ENCODE data around the gene ALPP.
"Not testable (repeated sequence)": the region's sequence is repeated elsewhere in the genome, so short reads cannot be mapped to it uniquely, and the experiment has no call there.

ALPP gene

DNA sequence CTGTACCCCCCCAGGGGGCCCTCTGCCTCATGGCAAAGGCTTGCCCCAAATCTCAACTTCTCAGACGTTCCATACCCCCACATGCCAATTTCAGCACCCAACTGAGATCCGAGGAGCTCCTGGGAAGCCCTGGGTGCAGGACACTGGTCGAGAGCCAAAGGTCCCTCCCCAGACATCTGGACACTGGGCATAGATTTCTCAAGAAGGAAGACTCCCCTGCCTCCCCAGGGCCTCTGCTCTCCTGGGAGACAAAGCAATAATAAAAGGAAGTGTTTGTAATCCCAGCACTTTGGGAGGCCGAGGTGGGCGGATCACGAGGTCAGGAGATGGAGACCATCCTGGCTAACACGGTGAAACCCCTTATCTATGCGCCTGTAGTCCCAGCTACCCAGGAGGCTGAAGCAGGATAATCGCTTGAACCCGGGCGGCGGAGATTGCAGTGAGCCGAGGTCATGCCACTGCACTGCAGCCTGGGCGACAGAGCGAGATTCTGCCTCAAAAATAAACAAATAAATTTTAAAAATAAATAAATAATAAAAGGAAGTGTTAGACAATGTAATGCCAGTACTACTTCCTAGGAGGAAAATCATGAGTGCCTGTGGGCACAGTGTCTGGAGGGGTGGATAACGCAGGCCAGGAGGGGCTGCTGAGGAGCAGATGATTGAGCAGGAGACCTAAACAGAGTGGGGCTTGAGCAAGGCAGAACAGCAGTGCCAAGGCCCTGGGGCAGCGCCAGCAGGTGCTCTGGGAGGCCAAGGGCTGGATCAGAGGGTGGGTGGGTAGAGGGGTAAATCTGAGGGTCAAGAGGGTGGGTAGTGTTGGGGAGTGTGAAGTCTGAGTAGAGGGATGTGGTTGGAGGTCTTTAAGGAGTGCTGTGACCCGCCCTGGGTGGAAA lies 4.0 kb downstream of the ALPP start:
- DNase-seq: no peak

DNA sequence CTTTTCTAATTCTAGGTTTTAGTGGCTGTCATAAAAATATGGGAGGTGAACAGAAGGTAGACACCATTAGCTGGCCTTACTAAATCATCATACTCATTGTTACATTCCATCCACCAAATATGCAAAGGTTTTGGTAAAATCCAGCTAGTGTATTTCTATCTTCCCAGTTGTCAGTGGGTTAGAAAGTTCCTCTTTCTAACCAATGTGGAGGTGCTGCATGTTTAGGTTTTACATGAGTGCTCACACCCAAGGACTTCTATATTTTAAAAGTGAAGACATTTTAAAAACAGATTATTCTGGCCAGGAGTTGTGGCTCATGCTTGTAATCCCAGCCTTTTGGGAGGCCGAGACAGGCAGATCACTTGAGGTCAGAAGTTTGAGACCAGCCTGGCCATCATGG lies 5.9 kb downstream of the ALPP start:
- no peak for DNase-seq

DNA sequence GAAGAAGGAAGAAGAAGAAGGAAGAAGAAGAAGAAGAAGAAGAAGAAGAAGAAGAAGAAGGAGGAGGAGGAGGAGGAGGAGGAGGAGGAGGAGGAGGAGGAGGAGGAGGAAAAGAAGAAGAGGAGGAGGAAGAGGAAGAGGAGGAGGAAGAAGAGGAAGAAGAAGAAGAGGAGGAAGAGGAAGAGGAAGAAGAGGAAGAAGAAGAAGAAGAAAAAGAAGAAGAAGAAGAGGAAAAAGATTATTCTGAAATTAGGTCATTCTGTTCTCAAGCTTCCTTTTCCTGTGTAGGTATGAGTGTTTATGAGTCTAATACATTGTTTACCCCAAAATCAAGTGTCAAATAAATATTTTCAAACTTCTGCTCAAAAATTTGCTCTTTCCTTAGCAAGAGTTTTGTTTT lies 6.5 kb downstream of the ALPP start:
- DNase-seq: not testable (repeated sequence)

DNA sequence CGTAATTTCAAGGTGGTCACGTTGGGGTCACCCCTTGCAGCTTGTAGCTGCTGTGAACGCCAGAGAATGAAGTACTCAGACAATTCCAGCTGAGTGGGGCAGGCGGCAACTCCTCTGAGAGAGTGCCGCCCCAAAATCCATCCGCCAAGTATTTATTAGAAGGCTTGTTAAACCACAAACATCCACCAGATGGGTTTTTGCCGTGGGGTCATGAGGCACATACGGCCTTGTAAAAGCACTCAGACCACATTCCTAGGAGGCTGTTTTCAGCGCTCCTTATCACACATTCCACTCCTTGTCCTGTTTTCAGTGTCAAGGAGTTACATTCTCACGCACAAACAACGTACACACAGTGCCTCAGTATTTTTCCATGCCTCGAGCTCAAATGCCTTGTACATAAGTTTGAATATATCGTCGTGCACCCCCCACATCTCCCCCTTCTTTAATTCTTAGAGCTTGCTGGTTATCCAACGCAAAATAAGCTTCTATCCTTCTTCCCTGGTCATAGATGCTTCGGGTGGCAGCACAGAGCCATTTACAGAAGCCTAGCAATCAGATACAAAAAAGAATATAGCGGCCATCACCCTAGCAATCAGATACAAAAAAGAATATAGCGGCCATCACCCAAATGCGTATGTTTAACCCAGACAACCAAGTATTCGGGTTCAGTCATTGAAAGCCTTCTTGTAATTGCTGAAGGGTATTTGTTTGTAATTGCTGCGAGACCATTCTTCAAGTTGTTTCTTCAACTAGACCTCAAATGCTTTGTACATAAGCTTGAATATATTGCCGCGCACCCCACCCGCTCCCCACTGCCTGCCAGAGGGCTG lies 7.3 kb downstream of the ALPP start:
- no peak for DNase-seq

DNA sequence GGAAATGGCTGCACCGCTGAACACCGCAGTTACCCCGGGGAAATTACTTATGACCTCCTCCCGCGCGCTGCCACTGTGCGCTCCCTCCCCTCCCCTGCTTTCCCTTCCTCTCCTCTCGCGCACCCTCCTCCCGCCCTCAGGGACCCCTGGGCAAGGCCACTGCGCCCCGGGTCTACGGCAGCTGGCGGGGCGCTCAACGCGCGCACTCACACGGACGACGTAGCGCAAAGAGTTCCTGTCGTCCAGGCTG lies 7.9 kb downstream of the ALPP start:
- no peak for DNase-seq

DNA sequence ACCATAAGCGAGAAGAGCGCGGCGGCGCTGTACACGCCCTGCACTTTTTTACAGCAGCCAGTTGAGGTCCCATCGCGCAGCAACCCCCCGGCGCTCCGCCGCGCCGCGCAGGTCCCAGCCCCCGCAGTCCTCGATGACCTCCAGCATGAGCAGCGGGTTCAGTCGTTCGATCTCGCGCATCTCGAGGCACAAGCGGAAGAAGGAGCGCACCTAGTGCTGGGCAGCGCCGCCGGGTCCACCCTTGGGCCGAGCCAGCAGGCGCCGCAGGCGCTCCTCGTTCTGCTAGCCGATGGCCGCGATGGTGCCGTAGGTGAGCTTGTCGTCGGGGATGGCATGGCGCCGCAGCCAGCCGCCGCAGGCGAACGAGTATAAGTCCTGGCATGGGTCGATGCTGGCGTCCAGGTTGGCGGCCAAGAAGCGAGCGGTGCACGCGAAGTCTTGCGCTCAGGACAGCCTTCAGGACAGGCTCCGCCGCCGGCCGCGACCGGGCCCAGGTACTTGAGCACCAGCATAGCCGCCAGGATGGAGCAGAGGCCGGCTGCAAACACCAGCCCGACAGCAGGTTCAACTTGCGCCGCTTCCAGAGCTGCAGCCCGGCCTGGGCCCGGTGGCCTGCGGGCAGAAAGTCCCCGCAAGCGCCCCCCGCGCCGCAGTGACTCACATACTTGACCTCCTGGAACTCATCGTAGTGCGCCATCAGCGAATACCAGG lies 8.3 kb downstream of the ALPP start:
- no peak for DNase-seq

DNA sequence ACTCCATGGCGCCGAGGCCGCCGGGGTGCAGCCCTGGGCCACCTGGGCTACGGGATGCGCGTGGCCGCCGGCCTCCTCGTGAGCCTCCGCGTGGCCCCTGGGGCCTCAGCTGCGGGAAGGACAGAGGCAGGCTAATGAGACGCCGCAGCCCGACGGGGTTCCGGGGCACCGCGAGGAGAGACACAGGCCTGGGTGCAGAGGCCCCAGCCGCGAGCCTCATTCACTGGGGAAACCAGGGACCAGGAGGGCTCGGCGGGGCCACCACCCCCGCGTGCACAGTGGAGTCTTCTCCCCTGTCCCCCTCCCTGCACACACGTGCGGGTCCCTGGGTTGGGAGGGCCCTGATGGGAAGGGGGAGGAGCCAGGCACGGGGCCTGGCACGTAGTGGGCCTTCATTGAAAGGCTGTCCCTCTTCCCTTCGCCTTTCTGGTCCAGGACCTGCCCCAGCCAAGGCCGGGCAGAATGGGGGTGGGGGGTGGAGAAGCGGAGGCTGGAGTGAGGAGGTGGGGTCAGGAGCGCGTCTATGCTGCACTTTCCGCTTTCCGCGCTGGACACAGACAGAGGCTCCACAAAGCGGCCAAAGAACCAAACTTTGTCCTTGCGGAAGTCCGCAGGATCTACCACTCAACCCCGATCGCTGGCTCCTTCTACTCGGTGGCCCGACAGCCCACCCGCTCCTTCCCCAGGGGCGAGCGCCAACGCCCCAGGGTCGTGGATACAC lies 9.1 kb downstream of the ALPP start:
- DNase-seq: no peak

DNA sequence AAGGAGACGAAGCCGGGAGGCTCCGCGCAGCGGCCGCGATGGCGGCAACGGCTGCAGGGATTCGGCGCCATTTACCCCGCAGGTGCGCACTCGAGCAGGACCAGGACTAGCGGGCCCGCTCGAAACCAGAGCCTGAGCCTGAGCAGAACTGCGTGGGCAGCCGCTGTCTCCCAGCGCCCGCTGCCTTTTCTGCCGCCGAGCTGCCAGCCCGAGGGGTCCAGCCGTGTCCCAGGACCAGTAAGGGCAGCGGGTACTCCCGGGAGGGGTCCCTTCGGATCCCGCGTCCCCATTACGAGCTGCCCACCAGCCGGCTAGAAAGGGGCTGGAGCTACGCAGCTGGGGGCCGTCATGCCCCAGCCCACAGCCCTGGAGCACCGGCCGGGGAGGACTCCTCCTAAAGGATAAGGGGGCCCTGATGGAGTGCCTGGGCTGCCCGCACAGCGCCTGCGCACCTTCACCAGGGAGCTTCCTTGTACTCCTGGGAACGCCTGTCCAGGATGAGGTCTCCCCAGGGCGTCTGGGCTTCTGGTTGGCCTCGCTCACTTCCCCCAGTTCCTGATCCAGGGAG lies 9.9 kb downstream of the ALPP start:
- DNase-seq: no peak

DNA sequence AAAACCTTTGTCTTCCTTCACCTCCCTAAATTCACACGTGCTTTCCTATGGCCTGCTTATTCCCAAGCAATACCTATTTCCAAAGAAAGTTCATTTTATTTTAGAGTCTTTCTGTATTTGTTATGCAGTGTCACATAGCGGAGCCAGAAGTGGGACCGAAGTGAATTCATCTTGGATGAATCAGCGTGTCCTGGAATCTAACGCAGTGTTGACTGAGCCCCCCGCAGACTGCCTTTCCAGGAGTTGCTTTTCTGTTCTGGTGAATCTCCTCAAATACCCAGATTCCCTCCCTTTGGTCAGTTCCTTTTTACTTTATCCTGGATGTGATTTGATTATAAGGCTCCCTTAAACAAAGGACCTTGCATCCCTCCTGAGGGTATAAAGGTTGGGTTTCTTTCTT lies 10.8 kb downstream of the ALPP start:
- no peak for DNase-seq

DNA sequence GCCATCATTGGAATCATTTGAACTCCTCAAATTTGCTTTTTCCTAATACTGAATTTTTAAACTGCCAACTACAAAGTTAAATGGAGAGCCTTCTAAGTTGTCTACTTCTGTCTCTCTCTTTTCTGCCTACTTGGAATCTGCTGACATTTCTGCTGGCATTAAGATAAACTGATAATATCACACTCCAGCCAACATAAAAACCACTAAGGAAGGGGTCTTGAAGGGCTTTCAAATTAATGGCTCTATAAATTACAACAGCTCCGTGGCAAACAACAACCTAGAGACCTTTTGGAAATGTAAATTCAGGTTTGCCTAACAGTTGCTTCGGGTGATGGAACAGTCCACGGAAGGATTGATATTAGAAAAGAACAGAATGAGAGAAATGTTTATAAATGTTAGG lies 12.1 kb downstream of the ALPP start:
- DNase-seq: no peak

DNA sequence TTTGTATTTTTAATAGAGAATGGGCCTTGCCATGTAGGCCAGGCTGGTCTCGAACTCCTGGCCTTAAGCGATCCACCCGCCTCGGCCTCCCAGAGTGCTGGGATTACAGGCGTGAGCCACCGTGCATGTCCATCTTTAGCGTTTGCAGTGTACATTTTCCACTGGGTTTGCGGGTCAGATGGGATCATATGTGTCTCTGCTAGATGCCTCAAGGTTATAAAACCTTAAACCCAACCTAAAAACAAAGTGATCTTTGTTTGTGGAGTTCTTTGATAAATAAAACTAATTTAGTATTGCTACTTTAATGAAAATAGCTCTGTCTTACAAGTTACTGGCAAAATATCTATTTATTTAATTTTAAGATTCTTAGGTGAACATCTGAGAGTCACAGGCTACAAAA lies 15.0 kb downstream of the ALPP start:
- no peak for DNase-seq

DNA sequence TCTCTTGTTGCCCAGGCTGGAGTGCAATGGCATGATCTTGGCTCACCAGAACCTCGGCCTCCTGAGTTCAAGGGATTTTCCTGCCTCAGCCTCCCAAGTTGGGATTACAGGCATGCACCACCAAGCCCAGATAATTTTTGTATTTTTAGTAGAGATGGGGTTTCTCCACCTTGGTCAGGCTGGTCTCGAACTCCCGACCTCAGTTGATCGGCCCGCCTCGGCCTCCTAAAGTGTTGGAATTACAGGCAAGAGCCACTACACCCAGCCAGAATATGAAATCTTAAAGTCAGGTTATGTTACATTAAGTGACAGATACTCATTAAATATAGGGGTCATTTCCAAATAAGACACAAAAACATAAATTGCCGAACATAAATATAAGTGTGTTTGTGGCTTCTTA lies 15.9 kb downstream of the ALPP start:
- DNase-seq: not testable (repeated sequence)

DNA sequence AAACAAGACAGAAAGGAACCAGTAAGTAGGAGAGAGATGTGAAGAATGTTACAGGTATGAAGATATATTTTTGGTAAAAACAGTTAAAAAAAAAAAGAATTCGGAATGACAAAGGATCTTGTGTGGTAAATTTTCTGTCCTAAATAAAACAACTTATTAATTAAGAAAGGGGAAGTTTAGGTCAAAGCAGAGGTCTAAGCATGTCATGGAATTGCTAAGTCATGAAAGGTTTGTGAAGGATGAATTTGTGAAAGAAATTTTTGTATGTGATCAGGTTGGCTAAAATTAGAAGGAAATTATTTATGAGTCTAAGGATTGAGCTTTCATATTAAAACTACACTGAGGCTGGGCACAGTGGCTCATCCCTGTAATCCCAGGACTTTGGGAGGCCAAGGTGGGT lies 17.0 kb downstream of the ALPP start:
- DNase-seq: no peak

DNA sequence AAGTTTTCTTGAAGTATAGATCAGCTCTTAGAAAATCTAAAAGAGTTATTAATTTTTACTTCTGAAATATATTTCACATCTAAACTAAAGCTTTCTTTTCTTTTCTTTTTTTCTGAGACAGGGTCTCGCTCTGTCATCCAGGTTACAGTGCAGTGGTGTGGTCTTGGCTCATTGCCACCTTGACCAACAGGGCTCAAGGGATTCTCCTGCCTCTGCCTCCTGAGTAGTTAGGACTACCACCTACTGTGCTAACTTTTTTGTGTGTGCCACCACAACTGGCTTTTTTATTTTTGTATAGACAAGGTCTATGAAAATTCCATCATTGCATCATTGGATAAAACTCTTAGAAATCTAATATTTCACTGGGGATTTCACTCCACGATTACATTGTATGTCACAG lies 18.1 kb downstream of the ALPP start:
- DNase-seq: no peak

DNA sequence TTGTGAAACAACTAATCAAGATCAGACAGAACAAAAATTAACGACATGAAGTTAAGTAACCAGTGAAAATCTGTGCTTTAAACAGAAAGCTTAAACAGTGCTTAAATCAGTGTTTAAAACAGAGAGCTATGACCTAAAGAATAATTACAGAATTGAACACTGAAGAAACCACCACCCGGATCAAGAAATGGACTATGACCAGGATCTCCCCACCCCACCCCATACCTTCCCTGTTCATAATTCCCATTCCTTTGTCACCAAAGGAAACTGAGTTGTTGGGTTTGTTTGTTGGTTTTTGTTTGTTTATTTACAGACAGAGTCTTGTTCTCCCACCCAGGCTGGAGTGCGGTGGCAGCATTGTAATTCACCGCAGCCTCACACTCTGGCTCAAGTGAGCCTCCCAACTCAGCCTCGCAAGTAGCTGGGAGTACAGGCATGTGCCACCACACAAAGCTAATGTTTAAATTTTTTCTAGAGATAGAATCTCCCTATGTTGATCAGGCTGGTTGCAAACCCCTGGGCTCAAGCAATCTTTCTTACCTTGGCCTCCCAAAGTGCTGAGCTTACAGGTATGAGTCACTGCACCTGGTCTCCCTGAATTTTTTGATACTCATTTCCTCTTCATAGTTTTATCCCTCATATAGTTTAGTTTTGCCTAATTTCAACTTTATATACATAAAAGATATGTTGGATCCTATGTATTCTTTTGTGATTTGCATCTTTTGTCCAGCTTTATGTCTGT lies 19.9 kb downstream of the ALPP start:
- no peak for DNase-seq

DNA sequence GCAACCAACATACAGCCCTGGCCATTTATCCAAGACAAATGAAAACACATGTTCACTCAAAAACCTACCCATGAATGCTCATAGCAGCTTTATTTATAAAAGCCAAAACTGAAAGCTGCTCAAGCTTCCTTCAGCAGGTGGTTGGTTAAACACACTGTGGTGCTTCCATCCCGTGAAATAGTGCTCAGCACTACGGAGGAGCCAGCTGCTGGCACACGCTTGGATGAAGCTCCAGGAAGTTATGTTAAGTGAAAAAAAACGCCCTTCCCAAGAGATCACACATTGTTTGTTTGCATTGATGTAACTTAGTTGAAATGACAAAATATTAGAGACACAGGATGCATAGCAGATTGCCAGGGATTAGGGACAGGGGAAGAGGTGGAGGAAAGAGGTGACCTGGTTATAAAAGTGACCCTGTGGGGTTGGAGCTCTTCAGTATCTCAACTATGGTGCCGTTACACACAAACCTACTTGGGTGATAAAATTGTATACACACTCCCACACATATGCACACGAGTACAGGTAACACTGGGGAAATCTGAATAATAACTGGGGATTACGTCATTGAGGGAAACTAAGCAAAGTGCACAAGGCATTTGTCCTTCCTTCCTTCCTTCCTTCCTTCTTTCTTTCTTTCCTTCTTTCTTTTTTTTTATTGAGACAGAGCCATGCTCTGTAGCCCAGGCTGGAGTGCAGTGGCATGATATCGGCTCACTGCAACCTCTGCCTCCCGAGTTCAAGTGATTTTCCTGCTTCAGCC lies 21.9 kb downstream of the ALPP start:
- no peak for DNase-seq

DNA sequence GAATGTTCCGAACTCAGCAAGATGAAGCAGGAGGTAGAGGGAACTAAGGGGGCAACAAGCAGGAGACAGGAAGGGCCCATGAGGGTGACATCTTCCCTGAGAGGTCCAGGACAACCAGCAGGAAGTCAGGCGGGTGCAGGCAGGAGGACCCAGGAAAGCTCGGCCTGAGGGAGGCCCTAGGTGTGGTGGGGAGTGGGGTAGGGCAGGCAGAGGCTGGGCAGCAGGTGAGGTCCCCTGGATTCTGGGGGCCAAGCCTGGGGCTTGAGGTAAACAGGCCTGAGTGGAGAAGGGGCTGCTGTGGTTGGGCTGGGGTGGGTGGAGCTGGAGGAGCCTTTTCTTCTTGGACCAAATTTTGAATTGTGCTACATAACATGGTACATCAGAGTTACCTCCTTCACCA lies 24.0 kb downstream of the ALPP start:
- DNase-seq: no peak

DNA sequence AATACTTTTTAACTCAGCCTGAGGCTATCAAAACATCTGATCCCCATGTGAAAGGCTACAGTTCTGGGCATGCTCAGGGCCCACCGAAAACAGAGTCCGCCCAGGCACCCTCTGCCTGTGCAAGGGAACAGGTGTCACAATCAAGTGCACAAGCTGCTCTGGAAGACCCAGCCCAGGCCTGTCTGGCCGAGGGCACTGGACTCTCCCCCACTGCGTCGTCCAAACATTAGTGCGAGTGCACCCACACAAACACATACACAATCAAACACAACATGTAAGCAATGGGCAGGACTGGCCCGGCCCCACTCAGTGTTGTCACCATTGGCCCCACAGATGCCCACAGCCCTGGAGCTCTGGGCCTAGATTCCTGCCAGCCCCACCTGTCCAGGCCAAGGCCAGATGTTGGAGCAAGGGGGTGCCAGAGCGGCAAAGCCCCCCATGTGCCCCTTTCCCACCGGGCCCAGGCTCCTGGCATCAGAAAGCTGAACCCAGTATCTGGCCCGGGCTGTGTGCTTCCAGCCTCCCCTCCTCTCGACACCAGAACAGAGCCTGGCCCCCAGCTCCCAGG lies 27.5 kb downstream of the ALPP start:
- no peak for DNase-seq

DNA sequence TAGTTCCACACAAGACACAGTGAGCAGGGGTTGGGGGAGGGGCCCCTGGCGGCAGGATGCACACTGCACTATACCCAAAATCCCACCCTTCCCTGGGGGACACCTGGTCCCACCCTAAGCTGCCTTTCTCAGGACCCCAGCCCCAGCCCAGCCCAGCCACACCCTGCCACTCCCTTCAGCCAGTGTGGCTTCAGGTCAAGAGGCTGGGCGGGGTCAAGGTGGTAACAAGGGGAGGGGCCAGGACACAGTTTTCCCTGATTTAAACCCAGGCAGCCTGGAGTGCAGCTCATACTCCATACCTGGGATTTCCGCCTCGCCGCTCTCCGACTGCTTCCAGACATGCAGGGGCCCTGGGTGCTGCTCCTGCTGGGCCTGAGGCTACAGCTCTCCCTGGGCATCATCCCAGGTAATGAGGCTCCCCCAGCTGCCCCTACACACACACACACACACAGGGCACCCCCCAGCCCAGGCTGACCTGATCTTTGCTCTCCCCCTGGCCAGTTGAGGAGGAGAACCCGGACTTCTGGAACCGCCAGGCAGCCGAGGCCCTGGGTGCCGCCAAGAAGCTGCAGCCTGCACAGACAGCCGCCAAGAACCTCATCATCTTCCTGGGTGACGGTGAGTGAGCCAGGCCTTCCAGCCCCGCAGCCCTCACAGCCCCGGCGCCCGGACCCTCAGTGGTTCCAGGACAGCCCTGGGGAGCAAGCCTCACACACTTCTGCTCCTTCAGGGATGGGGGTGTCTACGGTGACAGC lies 28.2 kb downstream of the ALPP start, which contains the start of gene ALPG:
Gene ALPG, plus strand, starts transcription at position 289 of the 755 bp plus-strand sequence. Its CDS starts 51 bp downstream, at position 340.
- no peak for DNase-seq

Data from CD4-positive, alpha-beta T cell treated with Interleukin-12 subunit alpha and Interleukin-12 subunit beta, for 1 hour (primary cell).